Kidney capillary endothelial cell (primary cell): Measurements from ENCODE around the gene NF1.
"Not testable (repeated sequence)": the region's sequence is repeated elsewhere in the genome, so short reads cannot be mapped to it uniquely, and the experiment has no call there.

ENCODE experiments used
- DNase-seq: peaks from one replicate; pipeline ENCODE4 v3.0.0-alpha.2; 2018; ENCODE audit warnings: low spot score

Gene NF1

GRCh38 chr17:31254654-31255053, 159.9 kb downstream of the NF1 start:
- no peak for DNase-seq

GRCh38 chr17:31256936-31257335, 162.2 kb downstream of the NF1 start:
- no peak for DNase-seq

GRCh38 chr17:31260151-31260550, 165.4 kb downstream of the NF1 start:
- DNase-seq, result no peak

- no peak for DNase-seq
Observed at GRCh38 chr17:31261601-31262000, 166.8 kb downstream of the NF1 start.

GRCh38 chr17:31262923-31263322, 168.1 kb downstream of the NF1 start:
- DNase-seq, result not testable (repeated sequence)

- no peak for DNase-seq
Observed at GRCh38 chr17:31266042-31266441, 171.3 kb downstream of the NF1 start.

- DNase-seq, result no peak
Observed at GRCh38 chr17:31269036-31269577, 174.3 kb downstream of the NF1 start.

GRCh38 chr17:31269578-31269983, 174.8 kb downstream of the NF1 start:
- DNase-seq, result peak; percentile 72

GRCh38 chr17:31272236-31272635, 177.5 kb downstream of the NF1 start:
- DNase-seq, result no peak

- DNase-seq, result no peak
Observed at GRCh38 chr17:31272803-31273202, 178.0 kb downstream of the NF1 start.

GRCh38 chr17:31273516-31273915, 178.7 kb downstream of the NF1 start:
- DNase-seq, result no peak

- DNase-seq, result no peak
Observed at GRCh38 chr17:31274252-31274651, 179.5 kb downstream of the NF1 start.

GRCh38 chr17:31275116-31275515, 180.3 kb downstream of the NF1 start:
- DNase-seq, result no peak

GRCh38 chr17:31279401-31279800, 184.6 kb downstream of the NF1 start:
- DNase-seq, result no peak

GRCh38 chr17:31281061-31281460, 186.3 kb downstream of the NF1 start:
- DNase-seq, result no peak

GRCh38 chr17:31283841-31284240, 189.1 kb downstream of the NF1 start:
- DNase-seq, result no peak

- no peak for DNase-seq
Observed at GRCh38 chr17:31286587-31286986, 191.8 kb downstream of the NF1 start.

- not testable (repeated sequence) for DNase-seq
Observed at GRCh38 chr17:31287932-31288331, 193.2 kb downstream of the NF1 start.

- no peak for DNase-seq
Observed at GRCh38 chr17:31289790-31290189, 195.0 kb downstream of the NF1 start.

GRCh38 chr17:31291820-31292219, 197.0 kb downstream of the NF1 start:
- no peak for DNase-seq

- DNase-seq, result no peak
Observed at GRCh38 chr17:31293581-31293980, 198.8 kb downstream of the NF1 start.

- no peak for DNase-seq
Observed at GRCh38 chr17:31294231-31294630, 199.5 kb downstream of the NF1 start.

GRCh38 chr17:31294820-31295488, 200.2 kb downstream of the NF1 start:
- no peak for DNase-seq

- DNase-seq, result no peak
Observed at GRCh38 chr17:31295489-31295871, 200.7 kb downstream of the NF1 start.
